ENCODE data around the gene PGM1. TPM values are rescaled to one million over a fixed set of nuclear protein-coding genes. Genes with fewer than 3 reads are reported as not detected.
A peak's percentile ranks its signal among the peaks of the same experiment; 100 is the strongest.

The PGM1 gene
- total RNA-seq, 2 experiments from 2014 or later: 31.9 to 32.4 TPM

GRCh38 chr1:63674238-63674864 is 81.1 kb downstream of the PGM1 start:
- Mint-ChIP-seq H3K4me1 (ENCODE audit: low read depth) (no peaks in the 10 kb centered on the region), H3K4me3 (no peak overlapping the region), H3K27me3 (no peaks in the 10 kb centered on the region), H3K9me3 (peaks cover 3% of the 10 kb centered on the region), H3K27ac (no peak overlapping the region), H3K36me3 (peaks cover 4% of the 10 kb centered on the region)
- CTCF ChIA-PET: interaction anchor here (0.6 to 1.1 kb wide), 5 partner anchors 18 to 1160 kb away, joined by 3 to 6 read pairs (median 3); no protein-coding TSS in a partner anchor
- peak; percentile 28 for DNase-seq
- intact Hi-C loops (cut with micrococcal nuclease): loop anchor here (2.0 kb wide), 1 partner anchor 60 kb away; no protein-coding TSS in a partner anchor
- POLR2A ChIA-PET: no interaction called here

- Mint-ChIP-seq H3K36me3 (peaks cover 4% of the 10 kb centered on the region), H3K27me3 (no peaks in the 10 kb centered on the region), H3K4me1 (ENCODE audit: low read depth) (no peaks in the 10 kb centered on the region), H3K9me3 (peaks cover 9% of the 10 kb centered on the region), H3K4me3 (no peak overlapping the region), H3K27ac (no peak overlapping the region)
- intact Hi-C loops (cut with micrococcal nuclease): loop anchor here (2.0 kb wide), 1 partner anchor 60 kb away; no protein-coding TSS in a partner anchor
- POLR2A ChIA-PET: no interaction called here
- DNase-seq: no peak
- CTCF ChIA-PET: interaction anchor here (0.6 to 1.1 kb wide), 5 partner anchors 17 to 1161 kb away, joined by 3 to 6 read pairs (median 3); no protein-coding TSS in a partner anchor
These were observed 81.7 kb downstream of the PGM1 start for GRCh38 chr1:63674865-63675419.

DNA sequence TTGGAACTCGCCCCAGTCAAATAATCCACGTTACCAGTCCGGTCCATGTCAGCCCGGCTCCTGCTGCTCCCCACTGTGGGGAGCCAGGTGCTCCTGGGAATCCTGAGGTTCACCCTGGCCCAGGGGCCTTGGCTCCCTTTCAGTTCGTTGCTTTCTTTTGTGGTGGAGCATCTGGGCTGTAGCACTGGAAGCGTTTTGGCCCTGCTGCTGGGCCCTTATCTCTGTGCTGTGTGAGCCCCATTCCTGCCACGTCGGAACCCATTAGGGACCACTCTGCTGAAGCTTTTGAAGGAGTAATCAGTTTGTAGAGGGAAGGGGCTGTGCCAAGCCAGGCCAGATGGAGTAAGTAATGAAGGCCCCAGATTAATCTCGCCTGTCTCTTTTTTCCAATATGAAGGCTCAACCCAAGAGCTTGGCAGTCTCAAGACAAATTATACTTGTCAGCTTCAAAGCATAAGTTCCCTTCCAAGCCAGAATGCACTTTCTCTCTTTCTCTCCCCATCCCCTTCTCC is 82.3 kb downstream of the PGM1 start:
- no peak for DNase-seq
- H3K27ac Mint-ChIP-seq: no peak overlapping the region
- POLR2A ChIA-PET: no interaction called here
- peaks cover 9% of the 10 kb centered on the region for H3K9me3 Mint-ChIP-seq
- intact Hi-C loops (cut with micrococcal nuclease): loop anchor here (2.0 kb wide), 1 partner anchor 61 kb away; no protein-coding TSS in a partner anchor
- CTCF ChIA-PET: no interaction called here
- H3K36me3 Mint-ChIP-seq: peaks cover 5% of the 10 kb centered on the region
- H3K27me3 Mint-ChIP-seq: no peaks in the 10 kb centered on the region
- H3K4me3 Mint-ChIP-seq: no peak overlapping the region
- no peaks in the 10 kb centered on the region for H3K4me1 Mint-ChIP-seq (ENCODE audit: low read depth)

DNA sequence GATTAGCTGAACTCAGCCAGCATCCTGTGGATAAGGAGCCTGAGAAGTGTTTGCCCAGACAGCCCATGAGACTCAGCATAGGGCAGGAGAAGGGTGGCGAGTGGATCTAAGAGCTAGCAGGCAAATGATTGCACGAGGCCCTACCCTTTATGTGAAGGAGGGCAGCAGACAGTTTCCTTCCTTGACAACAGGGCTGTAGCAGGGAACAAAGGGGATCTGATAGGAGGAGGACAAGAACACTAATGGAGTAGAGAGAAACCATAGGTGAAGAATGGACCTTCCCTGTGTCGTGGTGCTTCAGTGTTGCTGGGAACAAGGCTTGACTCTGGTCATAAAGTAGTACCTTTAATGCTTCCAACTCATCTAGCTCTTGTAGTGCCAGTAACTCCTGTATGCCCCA is 84.3 kb downstream of the PGM1 start:
- DNase-seq: no peak
- H3K27ac Mint-ChIP-seq: no peak overlapping the region
- CTCF ChIA-PET: interaction anchor here (1.6 kb wide), 1 partner anchor 14 kb away, joined by 4 read pairs; no protein-coding TSS in a partner anchor
- H3K4me1 Mint-ChIP-seq (ENCODE audit: low read depth): no peaks in the 10 kb centered on the region
- intact Hi-C loops (cut with micrococcal nuclease): no loop called here
- H3K4me3 Mint-ChIP-seq: no peak overlapping the region
- peaks cover 9% of the 10 kb centered on the region for H3K9me3 Mint-ChIP-seq
- no peaks in the 10 kb centered on the region for H3K27me3 Mint-ChIP-seq
- H3K36me3 Mint-ChIP-seq: peaks cover 5% of the 10 kb centered on the region
- POLR2A ChIA-PET: no interaction called here

GRCh38 chr1:63678200-63678599 is 85.0 kb downstream of the PGM1 start:
- POLR2A ChIA-PET: no interaction called here
- H3K27me3 Mint-ChIP-seq: no peaks in the 10 kb centered on the region

DNA sequence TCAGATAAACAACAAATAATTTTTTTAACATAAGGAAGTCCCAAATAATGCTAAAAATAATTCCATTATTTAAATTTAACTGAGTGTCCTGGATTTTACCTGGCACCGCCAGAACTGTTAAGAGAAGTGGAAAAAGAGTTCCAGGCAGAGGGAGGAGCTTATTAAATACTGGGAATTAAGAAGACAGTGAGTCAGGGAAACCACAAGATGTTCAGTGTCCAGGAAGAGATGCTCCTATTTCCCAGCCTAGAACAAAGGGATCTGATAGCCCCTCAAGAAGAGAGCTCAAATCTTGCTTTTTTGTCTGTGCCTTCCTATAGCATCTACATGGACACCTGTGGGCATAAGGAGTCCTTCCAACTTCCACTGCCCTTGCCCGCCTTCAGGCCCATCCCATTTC is 85.9 kb downstream of the PGM1 start:
- H3K9me3 Mint-ChIP-seq: peaks cover 9% of the 10 kb centered on the region
- no peak for DNase-seq
- ChIA-PET CTCF (interaction anchor here (1.0 kb wide), 1 partner anchor 13 kb away, joined by 10 read pairs; no protein-coding TSS in a partner anchor), POLR2A (no interaction called here)
- intact Hi-C loops (cut with micrococcal nuclease): no loop called here
- H3K27me3 Mint-ChIP-seq: no peaks in the 10 kb centered on the region
- H3K36me3 Mint-ChIP-seq: peaks cover 6% of the 10 kb centered on the region
- no peak overlapping the region for H3K27ac Mint-ChIP-seq
- no peak overlapping the region for H3K4me3 Mint-ChIP-seq
- H3K4me1 Mint-ChIP-seq (ENCODE audit: low read depth): no peaks in the 10 kb centered on the region

More at GRCh38 chr1:63678200-63678599, 85.0 kb downstream of the PGM1 start:
- DNase-seq: no peak
- Mint-ChIP-seq H3K4me3 (no peak overlapping the region), H3K36me3 (peaks cover 6% of the 10 kb centered on the region), H3K27ac (no peak overlapping the region), H3K9me3 (peaks cover 9% of the 10 kb centered on the region), H3K4me1 (ENCODE audit: low read depth) (no peaks in the 10 kb centered on the region)
- intact Hi-C loops (cut with micrococcal nuclease): no loop called here
- CTCF ChIA-PET: no interaction called here

GRCh38 chr1:63679589-63679988 is 86.4 kb downstream of the PGM1 start:
- H3K9me3 Mint-ChIP-seq: peaks cover 9% of the 10 kb centered on the region
- ChIA-PET CTCF (interaction anchor here (1.0 kb wide), 1 partner anchor 12 kb away, joined by 10 read pairs; no protein-coding TSS in a partner anchor), POLR2A (no interaction called here)
- peaks cover 6% of the 10 kb centered on the region for H3K36me3 Mint-ChIP-seq
- no peaks in the 10 kb centered on the region for H3K4me1 Mint-ChIP-seq (ENCODE audit: low read depth)
- no peak for DNase-seq
- no peak overlapping the region for H3K4me3 Mint-ChIP-seq
- H3K27ac Mint-ChIP-seq: no peak overlapping the region
- no peaks in the 10 kb centered on the region for H3K27me3 Mint-ChIP-seq
- intact Hi-C loops (cut with micrococcal nuclease): no loop called here

GRCh38 chr1:63682936-63683335 is 89.7 kb downstream of the PGM1 start:
- intact Hi-C loops (cut with micrococcal nuclease): no loop called here
- no peak for DNase-seq
- no peak overlapping the region for H3K4me3 Mint-ChIP-seq
- no peaks in the 10 kb centered on the region for H3K27me3 Mint-ChIP-seq
- H3K36me3 Mint-ChIP-seq: peaks cover 6% of the 10 kb centered on the region
- ChIA-PET CTCF (interaction anchor here (0.6 kb wide), 1 partner anchor 51 kb away, joined by 3 read pairs; no protein-coding TSS in a partner anchor), POLR2A (no interaction called here)
- peaks cover 9% of the 10 kb centered on the region for H3K9me3 Mint-ChIP-seq
- H3K27ac Mint-ChIP-seq: no peak overlapping the region
- H3K4me1 Mint-ChIP-seq (ENCODE audit: low read depth): no peaks in the 10 kb centered on the region

- Mint-ChIP-seq H3K4me3 (no peak overlapping the region), H3K27me3 (no peaks in the 10 kb centered on the region), H3K4me1 (ENCODE audit: low read depth) (no peaks in the 10 kb centered on the region), H3K36me3 (peaks cover 5% of the 10 kb centered on the region), H3K9me3 (peaks cover 9% of the 10 kb centered on the region), H3K27ac (peak overlapping the region; percentile 35)
- POLR2A ChIA-PET: no interaction called here
- no peak for DNase-seq
- CTCF ChIA-PET: interaction anchor here (0.8 kb wide), 1 partner anchor 8 kb away, joined by 3 read pairs; no protein-coding TSS in a partner anchor
- intact Hi-C loops (cut with micrococcal nuclease): no loop called here
These were observed 90.5 kb downstream of the PGM1 start for GRCh38 chr1:63683759-63684158.

- H3K27ac Mint-ChIP-seq: no peak overlapping the region
- no peak for DNase-seq
- no peaks in the 10 kb centered on the region for H3K4me1 Mint-ChIP-seq (ENCODE audit: low read depth)
- H3K9me3 Mint-ChIP-seq: no peaks in the 10 kb centered on the region
- intact Hi-C loops (cut with micrococcal nuclease): no loop called here
- no peak overlapping the region for H3K4me3 Mint-ChIP-seq
- POLR2A ChIA-PET: no interaction called here
- CTCF ChIA-PET: interaction anchor here (0.6 kb wide), 1 partner anchor 1253 kb away, joined by 4 read pairs; no protein-coding TSS in a partner anchor
- H3K27me3 Mint-ChIP-seq: no peaks in the 10 kb centered on the region
- peaks cover 2% of the 10 kb centered on the region for H3K36me3 Mint-ChIP-seq
These were observed 93.5 kb downstream of the PGM1 start for GRCh38 chr1:63686696-63687095.

GRCh38 chr1:63688302-63688890 is 95.2 kb downstream of the PGM1 start:
- CTCF ChIA-PET: interaction anchor here (0.9 kb wide), 1 partner anchor 558 kb away, joined by 3 read pairs; no protein-coding TSS in a partner anchor
- Mint-ChIP-seq H3K27me3 (no peaks in the 10 kb centered on the region), H3K4me3 (no peak overlapping the region), H3K4me1 (ENCODE audit: low read depth) (no peaks in the 10 kb centered on the region), H3K9me3 (no peaks in the 10 kb centered on the region), H3K36me3 (no peaks in the 10 kb centered on the region), H3K27ac (no peak overlapping the region)
- intact Hi-C loops (cut with micrococcal nuclease): no loop called here
- DNase-seq: no peak
- POLR2A ChIA-PET: no interaction called here

Measured in activated CD4-positive, alpha-beta memory T cell treated with anti-CD3 and anti-CD28 coated beads for 36 hours (primary cell).